ENCODE results near the gene RAB20.

Gene RAB20

GRCh38 chr13:110529522-110530311, 31.8 kb downstream of the RAB20 start:
- no peak for DNase-seq (ENCODE audit: low read depth in 2 of 2)

- no peak for DNase-seq (ENCODE audit: low read depth in 2 of 2)
Measured at GRCh38 chr13:110528911-110529310, 32.6 kb downstream of the RAB20 start.

- no peak for DNase-seq (ENCODE audit: low read depth in 2 of 2)
Measured at GRCh38 chr13:110528371-110528770, 33.2 kb downstream of the RAB20 start.

GRCh38 chr13:110525328-110526319, 35.9 kb downstream of the RAB20 start:
- no peak for DNase-seq (ENCODE audit: low read depth in 2 of 2)

- no peak for DNase-seq (ENCODE audit: low read depth in 2 of 2)
Measured at GRCh38 chr13:110524541-110525257, 36.8 kb downstream of the RAB20 start.

- DNase-seq (ENCODE audit: low read depth in 2 of 2): no peak
Measured at GRCh38 chr13:110523838-110524540, 37.5 kb downstream of the RAB20 start.

- no peak for DNase-seq (ENCODE audit: low read depth in 2 of 2)
Measured at GRCh38 chr13:110523180-110523579, 38.3 kb downstream of the RAB20 start.

GRCh38 chr13:110522721-110523120, 38.8 kb downstream of the RAB20 start:
- no peak for DNase-seq (ENCODE audit: low read depth in 2 of 2)

GRCh38 chr13:110521946-110522345, 39.6 kb downstream of the RAB20 start:
- no peak for DNase-seq (ENCODE audit: low read depth in 2 of 2)

GRCh38 chr13:110521296-110521680, 40.2 kb downstream of the RAB20 start:
- DNase-seq (ENCODE audit: low read depth in 2 of 2): no peak

- no peak for DNase-seq (ENCODE audit: low read depth in 2 of 2)
Measured at GRCh38 chr13:110520431-110521295, 40.9 kb downstream of the RAB20 start.

GRCh38 chr13:110519506-110519905, 42.0 kb downstream of the RAB20 start:
- no peak for DNase-seq (ENCODE audit: low read depth in 2 of 2)

GRCh38 chr13:110519046-110519445, 42.5 kb downstream of the RAB20 start:
- no peak for DNase-seq (ENCODE audit: low read depth in 2 of 2)

- no peak for DNase-seq (ENCODE audit: low read depth in 2 of 2)
Measured at GRCh38 chr13:110518571-110518970, 43.0 kb downstream of the RAB20 start.

GRCh38 chr13:110518226-110518525, 43.3 kb downstream of the RAB20 start:
- DNase-seq (ENCODE audit: low read depth in 2 of 2): no peak

GRCh38 chr13:110517505-110518225, 43.9 kb downstream of the RAB20 start:
- no peak for DNase-seq (ENCODE audit: low read depth in 2 of 2)

- no peak for DNase-seq (ENCODE audit: low read depth in 2 of 2)
Measured at GRCh38 chr13:110516500-110516899, 45.0 kb downstream of the RAB20 start.

- no peak for DNase-seq (ENCODE audit: low read depth in 2 of 2)
Measured at GRCh38 chr13:110512198-110512740, 49.3 kb downstream of the RAB20 start.

GRCh38 chr13:110511509-110512181, 49.9 kb downstream of the RAB20 start:
- DNase-seq (ENCODE audit: low read depth in 2 of 2): no peak

All from stimulated activated CD4-positive, alpha-beta T cell treated with anti-CD3 and anti-CD28 coated beads, Interleukin-12 subunit alpha, Interleukin-12 subunit beta, amount 100 ng/mL, for 24 hours (primary cell).